Measurements from ENCODE around the gene DLG4.

DNA sequence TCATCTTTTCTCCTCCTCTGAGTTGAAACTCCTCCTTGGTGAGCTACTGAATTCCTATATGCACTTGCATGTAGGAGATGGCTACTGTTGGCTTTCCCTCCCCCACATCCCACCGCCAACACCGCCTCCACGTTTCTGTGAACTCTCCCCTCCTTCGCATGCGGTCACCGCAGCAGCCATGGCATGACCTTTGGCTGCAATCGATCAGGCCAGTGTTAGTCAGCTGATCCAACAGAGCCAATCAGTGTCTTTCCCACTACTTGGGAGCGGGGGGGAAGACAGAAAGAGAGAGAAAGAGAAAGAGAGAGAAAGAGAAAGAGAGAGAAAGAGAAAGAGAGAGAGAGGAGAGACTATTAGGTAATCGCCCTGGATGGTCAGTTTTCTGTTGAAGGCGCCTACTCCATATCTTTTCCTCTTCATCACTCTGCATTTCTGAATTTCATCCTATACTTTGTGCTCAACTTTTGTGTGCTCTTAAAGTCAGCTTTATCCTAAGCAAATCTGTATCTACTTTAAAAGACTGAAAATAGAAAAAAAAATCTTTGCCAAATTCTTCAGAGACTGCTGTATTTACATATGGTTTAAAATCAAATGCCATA, 63.2 kb downstream of the DLG4 start:
- TF ChIP-seq POLR2A (IDR thresholded peaks at IDR 0.05), result no peak
- TF ChIP-seq, protein P1, sequence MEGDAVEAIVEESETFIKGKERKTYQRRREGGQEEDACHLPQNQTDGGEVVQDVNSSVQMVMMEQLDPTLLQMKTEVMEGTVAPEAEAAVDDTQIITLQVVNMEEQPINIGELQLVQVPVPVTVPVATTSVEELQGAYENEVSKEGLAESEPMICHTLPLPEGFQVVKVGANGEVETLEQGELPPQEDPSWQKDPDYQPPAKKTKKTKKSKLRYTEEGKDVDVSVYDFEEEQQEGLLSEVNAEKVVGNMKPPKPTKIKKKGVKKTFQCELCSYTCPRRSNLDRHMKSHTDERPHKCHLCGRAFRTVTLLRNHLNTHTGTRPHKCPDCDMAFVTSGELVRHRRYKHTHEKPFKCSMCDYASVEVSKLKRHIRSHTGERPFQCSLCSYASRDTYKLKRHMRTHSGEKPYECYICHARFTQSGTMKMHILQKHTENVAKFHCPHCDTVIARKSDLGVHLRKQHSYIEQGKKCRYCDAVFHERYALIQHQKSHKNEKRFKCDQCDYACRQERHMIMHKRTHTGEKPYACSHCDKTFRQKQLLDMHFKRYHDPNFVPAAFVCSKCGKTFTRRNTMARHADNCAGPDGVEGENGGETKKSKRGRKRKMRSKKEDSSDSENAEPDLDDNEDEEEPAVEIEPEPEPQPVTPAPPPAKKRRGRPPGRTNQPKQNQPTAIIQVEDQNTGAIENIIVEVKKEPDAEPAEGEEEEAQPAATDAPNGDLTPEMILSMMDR (IDR thresholded peaks at IDR 0.05), result no peak

Measured in suprapubic skin (tissue), 3 donors.